Natural killer cell (primary cell): ENCODE measurements around the gene TXNDC11. TPM values are rescaled to one million over a fixed set of nuclear protein-coding genes. Genes with fewer than 3 reads are reported as not detected.
A peak's percentile ranks its signal among the peaks of the same experiment; 100 is the strongest.

ENCODE experiments used
- ATAC-seq, 3 donors: fragments of 150-1000 bp in 2 of 3; fragments of 200-7000 bp in 1 of 3; cut with Tn5 transposase; 1 replicate in 1 of 3; 2 replicates in 2 of 3; pipeline ENCODE4 v1.10.0; 2021; ENCODE audit warnings: mild to moderate bottlenecking in 2 of 3, moderate library complexity in 2 of 3
- DNase-seq, 2 donors: peaks; one replicate each; pipeline versions ENCODE4 v3.0.0 to v3.0.0-alpha.2; 2013 to 2021; ENCODE audit warnings: mixed read lengths in 1 of 2
- H3K27ac ChIP-seq: one replicate; pipeline ENCODE4 v1.5.1; 2013; ENCODE audit warnings: mild to moderate bottlenecking, low read length
- H3K27me3 ChIP-seq: one replicate; pipeline ENCODE4 v1.6.1; 2013; ENCODE audit warnings: low read length; ENCODE audit not compliant: control insufficient read depth, insufficient read depth
- H3K36me3 ChIP-seq: one replicate; pipeline ENCODE4 v1.6.1; 2013; ENCODE audit warnings: low read length; ENCODE audit not compliant: control insufficient read depth, insufficient read depth
- H3K4me1 ChIP-seq: one replicate; pipeline ENCODE4 v1.6.1; 2013; ENCODE audit warnings: low read length; ENCODE audit not compliant: control insufficient read depth, insufficient read depth
- H3K4me3 ChIP-seq: one replicate; pipeline ENCODE4 v1.5.1; 2013; ENCODE audit warnings: low read length
- H3K9me3 ChIP-seq: one replicate; pipeline ENCODE4 v1.6.1; 2013; ENCODE audit warnings: low read length; ENCODE audit not compliant: control insufficient read depth, insufficient read depth
- H3K27ac Mint-ChIP-seq, 2 donors: one replicate each; pipeline ENCODE4 v1.8.0; 2022; ENCODE audit warnings: mild to moderate bottlenecking in 2 of 2, mixed read lengths in 2 of 2, moderate library complexity in 1 of 2
- H3K27me3 Mint-ChIP-seq, 2 donors: one replicate each; pipeline ENCODE4 v1.8.0; 2022; ENCODE audit warnings: low read depth in 2 of 2, mixed read lengths in 2 of 2
- H3K36me3 Mint-ChIP-seq: one replicate; pipeline ENCODE4 v1.8.0; 2022; ENCODE audit warnings: mixed read lengths
- H3K4me1 Mint-ChIP-seq, 2 donors: one replicate each; pipeline ENCODE4 v1.8.0; 2022; ENCODE audit warnings: mixed read lengths in 2 of 2
- H3K4me3 Mint-ChIP-seq: one replicate; pipeline ENCODE4 v1.8.0; 2022; ENCODE audit warnings: mild to moderate bottlenecking, moderate library complexity, mixed read lengths
- H3K9me3 Mint-ChIP-seq, 2 donors: one replicate each; pipeline ENCODE4 v1.8.0; 2022; ENCODE audit warnings: mixed read lengths in 2 of 2
- CTCF ChIP-seq: fragments of 200-600 bp; IDR thresholded peaks from one replicate; pipeline ENCODE4 v1.8.0; 2022; ENCODE audit warnings: antibody characterized with exemption
- WGBS: methylation state at CpG from one replicate; pipeline ENCODE4 v1.1.7; 2013; ENCODE audit warnings: missing lambda C conversion rate; ENCODE audit not compliant: insufficient coverage; 5-methylcytosine and 5-hydroxymethylcytosine counted together
- intact Hi-C: fragments of 100-400 bp; cut with micrococcal nuclease; formaldehyde crosslinking; loops from one replicate; pipeline ENCODE4 v1.14.2; 2022
- total RNA-seq, 4 donors: library from RNA; stranded (reverse); fragments of 120-200 nt in 1 of 4; gene quantifications; one replicate each; pipeline versions ENCODE4 v1.2.3 to v1.2.4, GENCODE V29; 2013 to 2022

Gene TXNDC11
- total RNA-seq, 3 donors from 2014 or later (not counting 1 experiment from before 2014, with no cell fraction given) = 63.4 to 99.2 (median 68.9) TPM

- Histone ChIP-seq H3K4me3 (no peak overlapping the region), H3K36me3 (peaks cover 63% of the 10 kb centered on the region), H3K4me1 (no peaks in the 10 kb centered on the region), H3K27me3 (no peaks in the 10 kb centered on the region), H3K27ac (no peak overlapping the region), H3K9me3 (no peaks in the 10 kb centered on the region)
- Mint-ChIP-seq H3K36me3 (peaks cover 8% of the 10 kb centered on the region), H3K27ac (peak overlapping the region in 1 of 2 donors; percentile 23), H3K9me3 (no peaks in the 10 kb centered on the region), H3K27me3 (no peaks in the 10 kb centered on the region), H3K4me1 (peaks cover 38 to 43% of the 10 kb centered on the region in 2 donors), H3K4me3 (no peak overlapping the region)
- no peak for TF ChIP-seq CTCF
- DNase-seq = no peak
- no peak for ATAC-seq
- WGBS = 72% methylated on average over 3 of the region's 3 CpGs
- intact Hi-C loops = no loop called here
Measured at GRCh38 chr16:11734025-11734652, 8.5 kb downstream of the TXNDC11 start.

GRCh38 chr16:11731222-11731621 lies 11.4 kb downstream of the TXNDC11 start:
- ATAC-seq (no peak), DNase-seq (no peak)
- Mint-ChIP-seq H3K27ac (no peak overlapping the region), H3K4me1 (peaks cover 20 to 34% of the 10 kb centered on the region in 2 donors), H3K36me3 (peaks cover 8% of the 10 kb centered on the region), H3K4me3 (no peak overlapping the region), H3K27me3 (no peaks in the 10 kb centered on the region), H3K9me3 (no peaks in the 10 kb centered on the region)
- Histone ChIP-seq H3K27me3 (no peaks in the 10 kb centered on the region), H3K4me3 (no peak overlapping the region), H3K27ac (no peak overlapping the region), H3K9me3 (no peaks in the 10 kb centered on the region), H3K36me3 (peaks cover 74% of the 10 kb centered on the region), H3K4me1 (no peaks in the 10 kb centered on the region)
- 100% methylated on average over 1 of the region's 3 CpGs for WGBS
- TF ChIP-seq CTCF = no peak
- intact Hi-C loops = no loop called here

- H3K27me3 Mint-ChIP-seq = no peaks in the 10 kb centered on the region
- ATAC-seq = no peak
- H3K4me1 Mint-ChIP-seq = peaks cover 19 to 28% of the 10 kb centered on the region in 2 donors
- H3K9me3 ChIP-seq = no peaks in the 10 kb centered on the region
- no peaks in the 10 kb centered on the region for H3K9me3 Mint-ChIP-seq
- TF ChIP-seq CTCF = no peak
- no peaks in the 10 kb centered on the region for H3K27me3 ChIP-seq
- H3K4me3 Mint-ChIP-seq = no peak overlapping the region
- WGBS = 100% methylated on average over 3 of the region's 3 CpGs
- peaks cover 5% of the 10 kb centered on the region for H3K36me3 Mint-ChIP-seq
- intact Hi-C loops = no loop called here
- peaks cover 70% of the 10 kb centered on the region for H3K36me3 ChIP-seq
- H3K4me1 ChIP-seq = no peaks in the 10 kb centered on the region
- no peak overlapping the region for H3K4me3 ChIP-seq
- no peak for DNase-seq
- H3K27ac ChIP-seq = no peak overlapping the region
- H3K27ac Mint-ChIP-seq = peak overlapping the region in 1 of 2 donors; percentile 34
Measured at GRCh38 chr16:11729787-11730186, 12.9 kb downstream of the TXNDC11 start.
